Breast epithelium (tissue), 4 donors: ENCODE results near the gene FDXACB1. TPM values are rescaled to one million over a fixed set of nuclear protein-coding genes. Genes with fewer than 3 reads are reported as not detected.

Experiments used
- DNase-seq, 2 donors: peaks; one replicate each; pipeline ENCODE4 v3.0.0-alpha.2; 2019; ENCODE audit warnings: low spot score in 2 of 2
- H3K27ac ChIP-seq, 2 donors: fragments of 200-600 bp; sonication (generic) in 1 of 2; one replicate each; pipeline ENCODE4 v1.5.1; 2016 to 2019; ENCODE audit warnings: mild to moderate bottlenecking in 1 of 2
- H3K27me3 ChIP-seq, 2 donors: fragments of 200-600 bp; sonication (generic) in 1 of 2; one replicate each; pipeline versions ENCODE4 v1.5.1 to v1.6.0; 2017 to 2019; ENCODE audit warnings: control low read depth in 1 of 2, mild to moderate bottlenecking in 1 of 2
- H3K36me3 ChIP-seq: fragments of 200-600 bp; one replicate; pipeline ENCODE4 v1.5.1; 2019
- H3K4me1 ChIP-seq, 2 donors: fragments of 200-600 bp; sonication (generic); one replicate each; pipeline ENCODE4 v1.5.1; 2016 to 2019; ENCODE audit warnings: control low read depth in 1 of 2
- H3K4me3 ChIP-seq, 3 donors: fragments of 200-600 bp; sonication (generic); 1 replicate in 2 of 3; 2 replicates in 1 of 3; pipeline ENCODE4 v1.5.1; 2016 to 2019; ENCODE audit warnings: mild to moderate bottlenecking in 3 of 3, moderate library complexity in 2 of 3
- H3K9me3 ChIP-seq, 2 donors: fragments of 200-600 bp; sonication (generic) in 1 of 2; one replicate each; pipeline ENCODE4 v1.5.1; 2016 to 2019; ENCODE audit warnings: control low read depth in 1 of 2
- POLR2A ChIP-seq: fragments of 450-650 bp; IDR thresholded peaks from one replicate; pipeline ENCODE4 v1.6.1; 2016; ENCODE audit warnings: antibody characterized with exemption, mild to moderate bottlenecking, moderate library complexity
- POLR2AphosphoS5 ChIP-seq, 3 donors: sonication (generic); formaldehyde crosslinking; IDR thresholded peaks; one replicate each; pipeline ENCODE4 v1.6.1; 2017; ENCODE audit warnings: antibody characterized with exemption in 3 of 3
- intact Hi-C: fragments of 100-400 bp; cut with DNase I; formaldehyde crosslinking; loops from one replicate; pipeline ENCODE4 v1.15.1; 2023; ENCODE audit warnings: low total_unique reads
- total RNA-seq, 3 donors: library from RNA; depleted of rRNA; stranded (reverse); fragments of >200 nt; gene quantifications; one replicate each; pipeline ENCODE4 v1.1.0, GENCODE V29; 2016
- TF ChIP-seq, protein P1 (sequence below), 3 donors: fragments of 450-650 bp; IDR thresholded peaks; one replicate each; pipeline ENCODE4 v1.5.1; 2016 to 2017; ENCODE audit warnings: antibody characterized with exemption in 3 of 3, mild to moderate bottlenecking in 3 of 3, moderate library complexity in 3 of 3

Gene FDXACB1
- total RNA-seq, 3 donors from 2014 or later = 1.6 to 3.7 (median 3.3) TPM

DNA sequence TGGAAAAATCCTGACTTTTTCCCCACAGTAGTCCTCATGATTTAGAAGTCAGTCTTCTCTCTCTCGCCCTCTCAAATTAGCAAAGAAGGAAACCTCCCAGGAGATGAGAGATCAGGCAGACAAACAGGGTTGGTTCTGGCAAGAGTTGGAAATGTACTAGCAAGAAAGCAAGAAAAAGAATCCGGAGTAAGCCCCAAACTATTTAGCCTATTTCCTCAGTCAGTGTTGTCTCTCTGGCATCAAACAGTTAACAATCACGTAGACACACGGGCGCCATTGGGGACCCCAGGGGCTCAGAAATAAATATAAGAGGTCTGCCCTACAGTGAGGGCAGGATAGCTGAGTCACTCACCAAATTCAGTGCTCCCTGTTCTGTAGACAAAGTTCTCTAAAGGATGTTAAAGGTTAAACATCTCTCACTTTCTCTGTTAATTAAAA is 44.4 kb upstream of the FDXACB1 start:
- Histone ChIP-seq H3K9me3 (no peaks in the 10 kb centered on the region), H3K27me3 (no peaks in the 10 kb centered on the region), H3K27ac (peak overlapping the region; percentile 88 to 89), H3K36me3 (no peaks in the 10 kb centered on the region), H3K4me3 (peak overlapping the region in 2 of 3 donors; percentile 6 to 21), H3K4me1 (peaks cover 0 to 14% of the 10 kb centered on the region in 2 donors)
- TF ChIP-seq, protein P1, sequence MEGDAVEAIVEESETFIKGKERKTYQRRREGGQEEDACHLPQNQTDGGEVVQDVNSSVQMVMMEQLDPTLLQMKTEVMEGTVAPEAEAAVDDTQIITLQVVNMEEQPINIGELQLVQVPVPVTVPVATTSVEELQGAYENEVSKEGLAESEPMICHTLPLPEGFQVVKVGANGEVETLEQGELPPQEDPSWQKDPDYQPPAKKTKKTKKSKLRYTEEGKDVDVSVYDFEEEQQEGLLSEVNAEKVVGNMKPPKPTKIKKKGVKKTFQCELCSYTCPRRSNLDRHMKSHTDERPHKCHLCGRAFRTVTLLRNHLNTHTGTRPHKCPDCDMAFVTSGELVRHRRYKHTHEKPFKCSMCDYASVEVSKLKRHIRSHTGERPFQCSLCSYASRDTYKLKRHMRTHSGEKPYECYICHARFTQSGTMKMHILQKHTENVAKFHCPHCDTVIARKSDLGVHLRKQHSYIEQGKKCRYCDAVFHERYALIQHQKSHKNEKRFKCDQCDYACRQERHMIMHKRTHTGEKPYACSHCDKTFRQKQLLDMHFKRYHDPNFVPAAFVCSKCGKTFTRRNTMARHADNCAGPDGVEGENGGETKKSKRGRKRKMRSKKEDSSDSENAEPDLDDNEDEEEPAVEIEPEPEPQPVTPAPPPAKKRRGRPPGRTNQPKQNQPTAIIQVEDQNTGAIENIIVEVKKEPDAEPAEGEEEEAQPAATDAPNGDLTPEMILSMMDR (IDR thresholded peaks at IDR 0.05) = no peak
- TF ChIP-seq POLR2A (no peak), POLR2AphosphoS5 (IDR thresholded peaks at IDR 0.05) (no peak)
- DNase-seq = no peak
- intact Hi-C loops = loop anchor here (5.0 kb wide), 1 partner anchor 64 kb away; no protein-coding TSS in a partner anchor

DNA sequence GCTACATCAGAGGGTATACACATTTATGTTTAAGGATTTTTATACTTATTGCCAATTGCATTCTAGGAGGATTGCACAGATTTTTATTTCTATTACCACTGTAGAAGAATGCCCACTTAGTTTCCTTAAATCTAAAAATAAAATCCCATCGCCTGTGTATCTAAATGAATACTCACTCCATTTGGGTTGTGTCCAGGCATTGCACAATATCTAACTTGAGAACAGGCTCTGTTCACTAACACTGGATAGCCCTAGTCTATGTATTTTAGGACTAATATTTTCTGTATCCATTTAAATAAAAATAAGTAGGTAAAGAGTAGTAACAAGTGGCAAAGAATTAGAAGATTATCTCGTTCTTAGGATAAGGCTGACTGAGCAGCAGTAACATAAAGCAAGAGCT is 43.8 kb upstream of the FDXACB1 start:
- Histone ChIP-seq H3K36me3 (no peaks in the 10 kb centered on the region), H3K9me3 (no peaks in the 10 kb centered on the region), H3K4me1 (peaks cover 0 to 14% of the 10 kb centered on the region in 2 donors), H3K27ac (peak overlapping the region; percentile 88 to 89), H3K4me3 (peak overlapping the region; percentile 6 to 21 (median 6)), H3K27me3 (no peaks in the 10 kb centered on the region)
- TF ChIP-seq, protein P1 (IDR thresholded peaks at IDR 0.05) = no peak
- TF ChIP-seq POLR2A = no peak
- no peak for TF ChIP-seq POLR2AphosphoS5 (IDR thresholded peaks at IDR 0.05)
- intact Hi-C loops = loop anchor here (5.0 kb wide), 1 partner anchor 64 kb away; no protein-coding TSS in a partner anchor
- DNase-seq = no peak

DNA sequence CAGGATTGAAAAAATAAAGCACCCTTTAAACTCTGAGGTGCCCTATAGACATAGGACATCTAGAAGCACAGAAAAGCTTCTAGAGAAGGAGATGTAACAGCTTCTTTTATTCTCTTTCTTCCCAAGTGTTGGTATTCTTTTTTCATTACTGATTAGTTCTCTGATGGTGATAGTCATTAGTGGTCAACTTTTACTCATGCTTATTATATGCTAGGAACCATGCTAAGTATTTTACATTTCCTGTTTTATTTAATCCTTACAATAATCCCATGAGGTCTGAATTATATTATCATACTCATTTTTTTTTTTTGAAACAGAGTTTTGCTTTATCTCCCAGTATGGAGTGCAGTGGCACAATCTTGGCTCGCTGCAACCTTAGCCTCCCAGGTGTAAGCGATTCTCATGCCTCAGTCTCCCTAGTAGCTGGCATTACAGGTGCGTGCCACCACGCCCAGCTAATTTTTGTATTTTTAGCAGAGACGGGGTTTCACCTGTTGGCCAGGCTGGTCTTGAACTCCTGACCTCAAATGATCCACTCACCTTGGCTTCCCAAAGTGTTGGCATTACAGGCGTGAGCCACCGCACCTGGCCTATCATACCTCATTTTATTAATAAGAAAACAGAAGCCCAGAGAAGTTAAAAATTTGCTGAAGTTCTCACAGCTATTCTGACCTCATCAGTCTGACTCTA is 42.7 kb upstream of the FDXACB1 start:
- Histone ChIP-seq H3K27ac (peak overlapping the region in 1 of 2 donors; percentile 51), H3K36me3 (no peaks in the 10 kb centered on the region), H3K4me3 (no peak overlapping the region), H3K9me3 (no peaks in the 10 kb centered on the region), H3K27me3 (no peaks in the 10 kb centered on the region), H3K4me1 (peaks cover 0 to 14% of the 10 kb centered on the region in 2 donors)
- no peak for DNase-seq
- intact Hi-C loops = loop anchor here (5.0 kb wide), 1 partner anchor 66 kb away; no protein-coding TSS in a partner anchor
- TF ChIP-seq POLR2A (no peak), POLR2AphosphoS5 (IDR thresholded peaks at IDR 0.05) (no peak)
- TF ChIP-seq, protein P1 (IDR thresholded peaks at IDR 0.05) = no peak

DNA sequence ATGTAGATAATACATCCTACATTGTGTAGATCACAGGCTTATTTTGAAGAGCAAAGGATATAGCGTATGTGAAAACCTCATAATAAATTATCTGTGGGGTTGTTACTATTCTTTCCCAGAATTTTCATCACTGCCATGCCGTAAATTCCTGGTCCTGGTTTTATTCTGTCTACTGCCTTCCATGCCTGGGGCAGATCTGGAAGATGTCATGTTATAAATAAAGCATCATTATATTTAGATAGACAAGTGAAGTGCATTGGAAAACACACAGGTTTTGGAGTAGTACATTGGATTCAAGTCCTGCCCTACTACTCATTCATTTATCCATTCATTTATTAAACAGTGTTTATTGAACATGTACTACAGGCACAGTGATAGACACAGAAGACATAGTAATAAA is 41.9 kb upstream of the FDXACB1 start:
- no peak overlapping the region for H3K4me3 ChIP-seq
- no peaks in the 10 kb centered on the region for H3K9me3 ChIP-seq
- TF ChIP-seq, protein P1 (IDR thresholded peaks at IDR 0.05) = no peak
- no peak for TF ChIP-seq POLR2A
- no peak for DNase-seq
- intact Hi-C loops = loop anchor here (5.0 kb wide), 1 partner anchor 66 kb away; no protein-coding TSS in a partner anchor
- no peaks in the 10 kb centered on the region for H3K36me3 ChIP-seq
- H3K4me1 ChIP-seq = peaks cover 0 to 8% of the 10 kb centered on the region in 2 donors
- no peaks in the 10 kb centered on the region for H3K27me3 ChIP-seq
- H3K27ac ChIP-seq = peak overlapping the region in 1 of 2 donors; percentile 18
